ENCODE results near the gene EGLN3.
A peak's percentile ranks its signal among the peaks of the same experiment; 100 is the strongest.

EGLN3 gene

GRCh38 chr14:33916663-33917565, 34.0 kb downstream of the EGLN3 start:
- DNase-seq (ENCODE audit: insufficient read length, low spot score), result no peak
- no peak for FAIRE-seq

- FAIRE-seq (no peak), DNase-seq (ENCODE audit: insufficient read length, low spot score) (no peak)
Observed at GRCh38 chr14:33915682-33916081, 35.2 kb downstream of the EGLN3 start.

- FAIRE-seq, result no peak
- peak; percentile 58 for DNase-seq (ENCODE audit: insufficient read length, low spot score)
Observed at GRCh38 chr14:33914676-33915516, 36.0 kb downstream of the EGLN3 start.

GRCh38 chr14:33911046-33911445, 39.8 kb downstream of the EGLN3 start:
- FAIRE-seq (no peak), DNase-seq (ENCODE audit: insufficient read length, low spot score) (no peak)

GRCh38 chr14:33910435-33910834, 40.4 kb downstream of the EGLN3 start:
- DNase-seq (ENCODE audit: insufficient read length, low spot score), result no peak
- FAIRE-seq, result no peak

- FAIRE-seq (no peak), DNase-seq (ENCODE audit: insufficient read length, low spot score) (no peak)
Observed at GRCh38 chr14:33909380-33910084, 41.3 kb downstream of the EGLN3 start.

- FAIRE-seq (no peak), DNase-seq (ENCODE audit: insufficient read length, low spot score) (no peak)
Observed at GRCh38 chr14:33908540-33909223, 42.2 kb downstream of the EGLN3 start.

GRCh38 chr14:33906968-33907367, 43.9 kb downstream of the EGLN3 start:
- no peak for DNase-seq (ENCODE audit: insufficient read length, low spot score)
- FAIRE-seq, result no peak

GRCh38 chr14:33904609-33905008, 46.3 kb downstream of the EGLN3 start:
- no peak for DNase-seq (ENCODE audit: insufficient read length, low spot score)
- no peak for FAIRE-seq

- DNase-seq (ENCODE audit: insufficient read length, low spot score) (no peak), FAIRE-seq (no peak)
Observed at GRCh38 chr14:33903369-33903768, 47.5 kb downstream of the EGLN3 start.

GRCh38 chr14:33902363-33902762, 48.5 kb downstream of the EGLN3 start:
- FAIRE-seq (no peak), DNase-seq (ENCODE audit: insufficient read length, low spot score) (no peak)

GRCh38 chr14:33901426-33902155, 49.3 kb downstream of the EGLN3 start:
- DNase-seq (ENCODE audit: insufficient read length, low spot score) (no peak), FAIRE-seq (no peak)

- no peak for DNase-seq (ENCODE audit: insufficient read length, low spot score)
- no peak for FAIRE-seq
Observed at GRCh38 chr14:33900706-33901105, 50.2 kb downstream of the EGLN3 start.

- no peak for FAIRE-seq
- DNase-seq (ENCODE audit: insufficient read length, low spot score), result no peak
Observed at GRCh38 chr14:33899723-33900341, 51.0 kb downstream of the EGLN3 start.

GRCh38 chr14:33897878-33898535, 52.9 kb downstream of the EGLN3 start:
- DNase-seq (ENCODE audit: insufficient read length, low spot score), result no peak

GRCh38 chr14:33897382-33897781, 53.5 kb downstream of the EGLN3 start:
- DNase-seq (ENCODE audit: insufficient read length, low spot score) (no peak), FAIRE-seq (no peak)

More at GRCh38 chr14:33897878-33898535, 52.9 kb downstream of the EGLN3 start:
- FAIRE-seq, result no peak

- DNase-seq (ENCODE audit: insufficient read length, low spot score) (no peak), FAIRE-seq (no peak)
Observed at GRCh38 chr14:33894339-33894738, 56.5 kb downstream of the EGLN3 start.

GRCh38 chr14:33891700-33892099, 59.2 kb downstream of the EGLN3 start:
- FAIRE-seq, result no peak

GRCh38 chr14:33884916-33885315, 66.0 kb downstream of the EGLN3 start:
- FAIRE-seq (no peak), DNase-seq (ENCODE audit: insufficient read length, low spot score) (no peak)

More at GRCh38 chr14:33891700-33892099, 59.2 kb downstream of the EGLN3 start:
- no peak for DNase-seq (ENCODE audit: insufficient read length, low spot score)
